ENCODE results near the gene GRIA2. TPM values are rescaled to one million over a fixed set of nuclear protein-coding genes. Genes with fewer than 3 reads are reported as not detected.
A peak's percentile ranks its signal among the peaks of the same experiment; 100 is the strongest.
"Not testable (repeated sequence)": the region's sequence is repeated elsewhere in the genome, so short reads cannot be mapped to it uniquely, and the experiment has no call there.

GRIA2 gene
- total RNA-seq (under 1 TPM in 1 of 2 donors, not detected in 1; 0.28 TPM), polyA plus RNA-seq (not detected)

DNA sequence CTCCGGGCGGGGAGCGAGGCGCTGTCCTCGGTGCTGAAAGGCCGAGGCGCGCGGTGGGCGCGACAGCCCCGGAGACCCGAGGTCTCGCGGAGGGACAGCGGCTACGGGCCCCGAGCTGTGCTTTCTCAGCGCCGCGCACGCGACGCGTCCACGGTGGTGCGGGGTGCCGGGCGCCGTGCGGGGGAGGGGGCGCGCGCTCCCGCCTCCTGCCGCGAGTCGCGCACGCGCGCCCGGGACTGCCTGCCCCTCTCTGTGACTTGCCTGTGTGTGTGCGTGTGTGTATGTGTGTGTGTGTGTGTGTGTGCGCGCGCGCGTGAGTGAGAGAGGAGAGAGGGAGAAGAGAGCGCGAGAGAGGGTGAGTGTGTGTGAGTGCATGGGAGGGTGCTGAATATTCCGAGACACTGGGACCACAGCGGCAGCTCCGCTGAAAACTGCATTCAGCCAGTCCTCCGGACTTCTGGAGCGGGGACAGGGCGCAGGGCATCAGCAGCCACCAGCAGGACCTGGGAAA is at the start of gene GRIA2:
Gene GRIA2, plus strand, starts transcription at position 358 of the 511 bp plus-strand sequence. CDS start 315 bp downstream, outside the sequence.
- H3K4me1 ChIP-seq (ENCODE audit: control insufficient read depth in 4 of 4, insufficient read depth in 4 of 4, low read length in 3 of 4), result peaks cover 3 to 18% (median 5%) of the 10 kb centered on the region in 4 donors
- H3K9me3 ChIP-seq (ENCODE audit: control insufficient read depth in 4 of 4, low read length in 3 of 4), result no peaks in the 10 kb centered on the region
- H3K4me3 ChIP-seq (ENCODE audit: low read depth in 1 of 3, low read length in 3 of 3), result peak within 1 kb of the TSS in 1 of 3 donors; percentile 33
- H3K36me3 ChIP-seq (ENCODE audit: control insufficient read depth in 4 of 4, insufficient read depth in 3 of 4, low read depth in 1 of 4, low read length in 3 of 4), result no peaks in the 10 kb centered on the region
- H3K27me3 ChIP-seq (ENCODE audit: control insufficient read depth in 4 of 4, insufficient read depth in 4 of 4, low read length in 3 of 4), result peaks cover 0 to 24% (median 19%) of the 10 kb centered on the region in 4 donors
- H3K27ac ChIP-seq (ENCODE audit: low read depth in 1 of 2, low read length in 2 of 2), result no peak within 1 kb of the TSS
- TF ChIP-seq, protein P1, sequence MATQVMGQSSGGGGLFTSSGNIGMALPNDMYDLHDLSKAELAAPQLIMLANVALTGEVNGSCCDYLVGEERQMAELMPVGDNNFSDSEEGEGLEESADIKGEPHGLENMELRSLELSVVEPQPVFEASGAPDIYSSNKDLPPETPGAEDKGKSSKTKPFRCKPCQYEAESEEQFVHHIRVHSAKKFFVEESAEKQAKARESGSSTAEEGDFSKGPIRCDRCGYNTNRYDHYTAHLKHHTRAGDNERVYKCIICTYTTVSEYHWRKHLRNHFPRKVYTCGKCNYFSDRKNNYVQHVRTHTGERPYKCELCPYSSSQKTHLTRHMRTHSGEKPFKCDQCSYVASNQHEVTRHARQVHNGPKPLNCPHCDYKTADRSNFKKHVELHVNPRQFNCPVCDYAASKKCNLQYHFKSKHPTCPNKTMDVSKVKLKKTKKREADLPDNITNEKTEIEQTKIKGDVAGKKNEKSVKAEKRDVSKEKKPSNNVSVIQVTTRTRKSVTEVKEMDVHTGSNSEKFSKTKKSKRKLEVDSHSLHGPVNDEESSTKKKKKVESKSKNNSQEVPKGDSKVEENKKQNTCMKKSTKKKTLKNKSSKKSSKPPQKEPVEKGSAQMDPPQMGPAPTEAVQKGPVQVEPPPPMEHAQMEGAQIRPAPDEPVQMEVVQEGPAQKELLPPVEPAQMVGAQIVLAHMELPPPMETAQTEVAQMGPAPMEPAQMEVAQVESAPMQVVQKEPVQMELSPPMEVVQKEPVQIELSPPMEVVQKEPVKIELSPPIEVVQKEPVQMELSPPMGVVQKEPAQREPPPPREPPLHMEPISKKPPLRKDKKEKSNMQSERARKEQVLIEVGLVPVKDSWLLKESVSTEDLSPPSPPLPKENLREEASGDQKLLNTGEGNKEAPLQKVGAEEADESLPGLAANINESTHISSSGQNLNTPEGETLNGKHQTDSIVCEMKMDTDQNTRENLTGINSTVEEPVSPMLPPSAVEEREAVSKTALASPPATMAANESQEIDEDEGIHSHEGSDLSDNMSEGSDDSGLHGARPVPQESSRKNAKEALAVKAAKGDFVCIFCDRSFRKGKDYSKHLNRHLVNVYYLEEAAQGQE (IDR thresholded peaks at IDR 0.05), result peak; percentile 98
- no peak for TF ChIP-seq TAF1 (conservative IDR thresholded peaks at IDR 0.05)
- 14% methylated on average over 57 of the region's 57 CpGs for WGBS
- H3K9ac ChIP-seq (ENCODE audit: low read depth in 1 of 2, low read length in 2 of 2), result no peak within 1 kb of the TSS
- peak; percentile 70 for DNase-seq (ENCODE audit: low spot score)

DNA sequence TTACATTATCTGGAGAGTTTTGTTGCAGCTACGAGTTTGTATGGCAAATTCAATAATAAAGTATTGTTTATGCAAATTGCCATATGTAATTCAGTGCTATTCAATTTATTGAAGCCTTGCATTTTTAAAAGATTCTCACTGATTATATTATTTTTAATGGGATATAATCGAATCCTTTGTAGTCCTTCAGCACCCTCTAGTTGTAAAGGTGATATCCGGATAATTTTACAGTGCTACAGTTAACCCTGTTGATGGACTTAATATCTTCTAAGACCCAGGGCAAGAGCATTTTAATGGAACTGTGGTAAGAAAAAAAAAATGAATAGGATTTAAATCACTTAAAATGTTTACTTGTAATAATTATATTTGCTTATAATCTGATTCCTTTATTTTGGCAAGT is 48.5 kb upstream of the GRIA2 start:
- no peaks in the 10 kb centered on the region for H3K27me3 ChIP-seq (ENCODE audit: control insufficient read depth in 4 of 4, insufficient read depth in 4 of 4, low read length in 3 of 4)
- no peak overlapping the region for H3K4me3 ChIP-seq (ENCODE audit: low read depth in 1 of 3, low read length in 3 of 3)
- H3K36me3 ChIP-seq (ENCODE audit: control insufficient read depth in 4 of 4, insufficient read depth in 3 of 4, low read depth in 1 of 4, low read length in 3 of 4), result no peaks in the 10 kb centered on the region
- TF ChIP-seq GABPA (IDR thresholded peaks at IDR 0.05 in 1 of 2, conservative IDR thresholded peaks at IDR 0.05 in 1 of 2), result no peak
- TF ChIP-seq RAD21 (IDR thresholded peaks at IDR 0.05), result peak; percentile 22 to 23
- DNase-seq (ENCODE audit: low spot score), result no peak
- 41% methylated on average over 3 of the region's 3 CpGs for WGBS
- no peak overlapping the region for H3K9ac ChIP-seq (ENCODE audit: low read depth in 1 of 2, low read length in 2 of 2)
- no peaks in the 10 kb centered on the region for H3K4me1 ChIP-seq (ENCODE audit: control insufficient read depth in 4 of 4, insufficient read depth in 4 of 4, low read length in 3 of 4)
- H3K27ac ChIP-seq (ENCODE audit: low read depth in 1 of 2, low read length in 2 of 2), result no peak overlapping the region
- H3K9me3 ChIP-seq (ENCODE audit: control insufficient read depth in 4 of 4, low read length in 3 of 4), result no peaks in the 10 kb centered on the region

DNA sequence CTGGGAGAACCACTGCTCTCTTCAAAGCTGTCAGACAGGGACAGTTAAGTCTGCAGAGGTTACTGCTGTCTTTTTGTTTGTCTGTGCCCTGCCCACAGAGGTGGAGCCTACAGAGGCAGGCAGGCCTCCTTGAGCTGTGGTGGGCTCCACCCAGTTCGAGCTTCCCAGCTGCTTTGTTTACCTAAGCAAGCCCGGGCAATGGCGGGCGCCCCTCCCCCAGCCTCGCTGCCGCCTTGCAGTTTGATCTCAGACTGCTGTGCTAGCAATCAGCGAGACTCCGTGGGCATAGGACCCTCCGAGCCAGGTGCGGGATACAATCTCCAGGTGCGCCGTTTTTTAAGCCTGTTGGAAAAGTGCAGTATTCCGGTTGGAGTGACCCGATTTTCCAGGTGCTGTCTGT is 40.3 kb upstream of the GRIA2 start:
- 85% methylated on average over 14 of the region's 14 CpGs for WGBS
- H3K9me3 ChIP-seq (ENCODE audit: control insufficient read depth in 4 of 4, low read length in 3 of 4); H3K4me3 ChIP-seq (ENCODE audit: low read depth in 1 of 3, low read length in 3 of 3); H3K9ac ChIP-seq (ENCODE audit: low read depth in 1 of 2, low read length in 2 of 2); H3K36me3 ChIP-seq (ENCODE audit: control insufficient read depth in 4 of 4, insufficient read depth in 3 of 4, low read depth in 1 of 4, low read length in 3 of 4); H3K27ac ChIP-seq (ENCODE audit: low read depth in 1 of 2, low read length in 2 of 2); H3K27me3 ChIP-seq (ENCODE audit: control insufficient read depth in 4 of 4, insufficient read depth in 4 of 4, low read length in 3 of 4); H3K4me1 ChIP-seq (ENCODE audit: control insufficient read depth in 4 of 4, insufficient read depth in 4 of 4, low read length in 3 of 4); DNase-seq (ENCODE audit: low spot score): not testable (repeated sequence)

DNA sequence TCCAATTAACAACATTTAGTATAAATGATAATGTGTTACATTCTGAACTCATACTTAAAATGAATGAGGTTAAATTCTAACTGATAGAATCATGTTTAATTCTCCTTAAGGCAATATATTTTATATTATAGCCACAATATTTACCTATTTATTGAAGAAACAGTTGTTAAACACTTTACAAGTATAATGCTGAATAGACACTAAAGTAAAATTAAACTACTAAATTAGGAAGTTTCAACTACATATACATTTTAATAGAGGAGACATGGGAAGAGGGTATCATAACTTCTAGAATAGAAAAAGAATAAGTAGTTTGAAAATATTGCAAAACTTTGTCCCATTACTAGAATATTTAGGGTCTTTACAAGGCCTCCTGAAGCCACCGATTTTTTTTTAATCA is 36.2 kb upstream of the GRIA2 start:
- 78% methylated on average over 1 of the region's 1 CpG for WGBS
- Histone ChIP-seq H3K4me1 (ENCODE audit: control insufficient read depth in 4 of 4, insufficient read depth in 4 of 4, low read length in 3 of 4) (no peaks in the 10 kb centered on the region), H3K9me3 (ENCODE audit: control insufficient read depth in 4 of 4, low read length in 3 of 4) (no peaks in the 10 kb centered on the region)
- TF ChIP-seq RAD21 (IDR thresholded peaks at IDR 0.05), result no peak
- no peak for TF ChIP-seq RXRA (IDR thresholded peaks at IDR 0.05)
- TF ChIP-seq, protein P2, sequence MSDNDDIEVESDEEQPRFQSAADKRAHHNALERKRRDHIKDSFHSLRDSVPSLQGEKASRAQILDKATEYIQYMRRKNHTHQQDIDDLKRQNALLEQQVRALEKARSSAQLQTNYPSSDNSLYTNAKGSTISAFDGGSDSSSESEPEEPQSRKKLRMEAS (IDR thresholded peaks at IDR 0.05), result no peak
- TF ChIP-seq FOXA1 (IDR thresholded peaks at IDR 0.05), result no peak
- TF ChIP-seq GABPA (IDR thresholded peaks at IDR 0.05 in 1 of 2, conservative IDR thresholded peaks at IDR 0.05 in 1 of 2), result no peak
- no peak for TF ChIP-seq HNF4A (conservative IDR thresholded peaks at IDR 0.05)
- TF ChIP-seq TAF1 (conservative IDR thresholded peaks at IDR 0.05), result no peak
- no peak for TF ChIP-seq NR2F2 (IDR thresholded peaks at IDR 0.05)
- TF ChIP-seq YY1 (IDR thresholded peaks at IDR 0.05), result no peak
- TF ChIP-seq, protein P1 (IDR thresholded peaks at IDR 0.05), result no peak
- no peak for TF ChIP-seq EGR1 (IDR thresholded peaks at IDR 0.05; ENCODE audit: low read depth in 2 of 2)
- TF ChIP-seq, protein P3, sequence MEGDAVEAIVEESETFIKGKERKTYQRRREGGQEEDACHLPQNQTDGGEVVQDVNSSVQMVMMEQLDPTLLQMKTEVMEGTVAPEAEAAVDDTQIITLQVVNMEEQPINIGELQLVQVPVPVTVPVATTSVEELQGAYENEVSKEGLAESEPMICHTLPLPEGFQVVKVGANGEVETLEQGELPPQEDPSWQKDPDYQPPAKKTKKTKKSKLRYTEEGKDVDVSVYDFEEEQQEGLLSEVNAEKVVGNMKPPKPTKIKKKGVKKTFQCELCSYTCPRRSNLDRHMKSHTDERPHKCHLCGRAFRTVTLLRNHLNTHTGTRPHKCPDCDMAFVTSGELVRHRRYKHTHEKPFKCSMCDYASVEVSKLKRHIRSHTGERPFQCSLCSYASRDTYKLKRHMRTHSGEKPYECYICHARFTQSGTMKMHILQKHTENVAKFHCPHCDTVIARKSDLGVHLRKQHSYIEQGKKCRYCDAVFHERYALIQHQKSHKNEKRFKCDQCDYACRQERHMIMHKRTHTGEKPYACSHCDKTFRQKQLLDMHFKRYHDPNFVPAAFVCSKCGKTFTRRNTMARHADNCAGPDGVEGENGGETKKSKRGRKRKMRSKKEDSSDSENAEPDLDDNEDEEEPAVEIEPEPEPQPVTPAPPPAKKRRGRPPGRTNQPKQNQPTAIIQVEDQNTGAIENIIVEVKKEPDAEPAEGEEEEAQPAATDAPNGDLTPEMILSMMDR (IDR thresholded peaks at IDR 0.05; ENCODE audit: low read depth, low read length, missing input control), result no peak
- TF ChIP-seq, protein P4, sequence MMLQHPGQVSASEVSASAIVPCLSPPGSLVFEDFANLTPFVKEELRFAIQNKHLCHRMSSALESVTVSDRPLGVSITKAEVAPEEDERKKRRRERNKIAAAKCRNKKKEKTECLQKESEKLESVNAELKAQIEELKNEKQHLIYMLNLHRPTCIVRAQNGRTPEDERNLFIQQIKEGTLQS (IDR thresholded peaks at IDR 0.05), result no peak

More for the DNA sequence above, 36.2 kb upstream of the GRIA2 start:
- Histone ChIP-seq H3K36me3 (ENCODE audit: control insufficient read depth in 4 of 4, insufficient read depth in 3 of 4, low read depth in 1 of 4, low read length in 3 of 4) (no peaks in the 10 kb centered on the region), H3K4me3 (ENCODE audit: low read depth in 1 of 3, low read length in 3 of 3) (no peak overlapping the region), H3K27ac (ENCODE audit: low read depth in 1 of 2, low read length in 2 of 2) (no peak overlapping the region), H3K27me3 (ENCODE audit: control insufficient read depth in 4 of 4, insufficient read depth in 4 of 4, low read length in 3 of 4) (no peaks in the 10 kb centered on the region), H3K9ac (ENCODE audit: low read depth in 1 of 2, low read length in 2 of 2) (no peak overlapping the region)
- no peak for DNase-seq (ENCODE audit: low spot score)
